ENCODE measurements around the gene TEX44.

GRCh38 chr2:231604685-231605606 lies 12.3 kb downstream of the TEX44 start:
- no peak for TF ChIP-seq CTCF (IDR thresholded peaks at IDR 0.05)
- no peak for TF ChIP-seq POLR2A (IDR thresholded peaks at IDR 0.05)

Data from lower leg skin (tissue), 3 donors.